Fibroblast of lung (primary cell): ENCODE data around the gene ATP8A2.

Experiments
- EZH2 ChIP-seq: IDR thresholded peaks from 2 replicates; pipeline ENCODE4 v1.5.1; 2012; ENCODE audit warnings: low read length, control low read depth, mild to moderate bottlenecking; ENCODE audit errors: missing control alignments
- TF ChIP-seq, protein P1 (sequence below), 2 donors: IDR thresholded peaks in 1 of 2; conservative IDR thresholded peaks in 1 of 2; 1 replicate in 1 of 2; 2 replicates in 1 of 2; pipeline ENCODE4 v1.5.1; 2011 to 2012; ENCODE audit warnings: low read length in 2 of 2, control low read depth in 1 of 2, inconsistent platforms in 1 of 2, low read depth in 1 of 2, mild to moderate bottlenecking in 1 of 2

DNA sequence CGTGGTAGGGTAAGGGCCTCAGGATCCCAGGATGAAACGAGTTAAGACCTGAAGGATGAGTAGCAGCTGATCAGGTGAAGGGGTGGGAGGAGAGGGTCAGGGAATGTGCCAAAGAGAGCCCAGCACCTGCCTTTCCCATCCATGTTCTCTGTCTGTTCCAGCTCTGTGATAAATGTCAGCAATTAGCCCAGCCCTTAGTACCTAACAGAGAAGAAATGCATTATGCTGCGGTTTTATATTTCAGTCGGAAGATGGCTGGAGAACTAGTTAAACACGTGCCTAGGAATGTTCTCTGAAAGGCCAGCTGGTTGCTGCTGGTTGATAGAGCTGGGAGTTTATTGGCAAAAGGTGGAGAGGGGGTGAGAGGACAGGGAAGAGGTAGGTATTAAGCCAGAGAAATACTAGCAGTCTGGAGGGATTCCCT is 411.8 kb downstream of the ATP8A2 start:
- TF ChIP-seq, protein P1, sequence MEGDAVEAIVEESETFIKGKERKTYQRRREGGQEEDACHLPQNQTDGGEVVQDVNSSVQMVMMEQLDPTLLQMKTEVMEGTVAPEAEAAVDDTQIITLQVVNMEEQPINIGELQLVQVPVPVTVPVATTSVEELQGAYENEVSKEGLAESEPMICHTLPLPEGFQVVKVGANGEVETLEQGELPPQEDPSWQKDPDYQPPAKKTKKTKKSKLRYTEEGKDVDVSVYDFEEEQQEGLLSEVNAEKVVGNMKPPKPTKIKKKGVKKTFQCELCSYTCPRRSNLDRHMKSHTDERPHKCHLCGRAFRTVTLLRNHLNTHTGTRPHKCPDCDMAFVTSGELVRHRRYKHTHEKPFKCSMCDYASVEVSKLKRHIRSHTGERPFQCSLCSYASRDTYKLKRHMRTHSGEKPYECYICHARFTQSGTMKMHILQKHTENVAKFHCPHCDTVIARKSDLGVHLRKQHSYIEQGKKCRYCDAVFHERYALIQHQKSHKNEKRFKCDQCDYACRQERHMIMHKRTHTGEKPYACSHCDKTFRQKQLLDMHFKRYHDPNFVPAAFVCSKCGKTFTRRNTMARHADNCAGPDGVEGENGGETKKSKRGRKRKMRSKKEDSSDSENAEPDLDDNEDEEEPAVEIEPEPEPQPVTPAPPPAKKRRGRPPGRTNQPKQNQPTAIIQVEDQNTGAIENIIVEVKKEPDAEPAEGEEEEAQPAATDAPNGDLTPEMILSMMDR (conservative IDR thresholded peaks at IDR 0.05 in 1 of 2, IDR thresholded peaks at IDR 0.05 in 1 of 2; ENCODE audit: low read depth in 1 of 2, low read length in 2 of 2): no peak
- no peak for TF ChIP-seq EZH2
